ENCODE measurements around the gene LY6G6D. TPM values are rescaled to one million over a fixed set of nuclear protein-coding genes. Genes with fewer than 3 reads are reported as not detected.

LY6G6D gene
- total RNA-seq, 3 donors from 2014 or later (not counting 1 experiment from before 2014, with no cell fraction given): 0.94 TPM; not detected in 2

- no peak overlapping the region for H3K4me3 Mint-ChIP-seq
These were observed 46.2 kb downstream of the LY6G6D start for GRCh38 chr6:31761343-31761742.

GRCh38 chr6:31762356-31762755 is 47.2 kb downstream of the LY6G6D start, which contains the start of gene SAPCD1:
Gene SAPCD1, plus strand, starts transcription at chr6:31762656. Its CDS starts 399 bp downstream, at chr6:31763055.
- WGBS (ENCODE audit: insufficient coverage): 84% methylated on average over 4 of the region's 4 CpGs
- Histone ChIP-seq H3K27me3 (ENCODE audit: control insufficient read depth, insufficient read depth, low read length) (no peaks in the 10 kb centered on the region), H3K4me1 (ENCODE audit: control insufficient read depth, insufficient read depth, low read length) (no peaks in the 10 kb centered on the region), H3K9me3 (ENCODE audit: control insufficient read depth, insufficient read depth, low read length) (no peaks in the 10 kb centered on the region), H3K4me3 (ENCODE audit: low read length) (no peak within 1 kb of the TSS), H3K36me3 (ENCODE audit: control insufficient read depth, insufficient read depth, low read length) (peaks cover 3% of the 10 kb centered on the region), H3K27ac (ENCODE audit: low read length) (no peak within 1 kb of the TSS)
- intact Hi-C loops (cut with micrococcal nuclease): no loop called here
- Mint-ChIP-seq H3K4me3 (no peak within 1 kb of the TSS), H3K36me3 (no peaks in the 10 kb centered on the region), H3K4me1 (peaks cover 0 to 7% of the 10 kb centered on the region in 2 donors), H3K27ac (no peak within 1 kb of the TSS), H3K27me3 (ENCODE audit: low read depth in 2 of 2) (no peaks in the 10 kb centered on the region), H3K9me3 (no peaks in the 10 kb centered on the region)
- ATAC-seq (no peak), DNase-seq (no peak)
- no peak for TF ChIP-seq CTCF (IDR thresholded peaks at IDR 0.05)

More at GRCh38 chr6:31761343-31761742, 46.2 kb downstream of the LY6G6D start:
- Histone ChIP-seq H3K36me3 (ENCODE audit: control insufficient read depth, insufficient read depth, low read length) (peaks cover 3% of the 10 kb centered on the region), H3K27me3 (ENCODE audit: control insufficient read depth, insufficient read depth, low read length) (no peaks in the 10 kb centered on the region), H3K4me1 (ENCODE audit: control insufficient read depth, insufficient read depth, low read length) (no peaks in the 10 kb centered on the region), H3K27ac (ENCODE audit: low read length) (no peak overlapping the region), H3K4me3 (ENCODE audit: low read length) (no peak overlapping the region), H3K9me3 (ENCODE audit: control insufficient read depth, insufficient read depth, low read length) (no peaks in the 10 kb centered on the region)
- H3K36me3 Mint-ChIP-seq: no peaks in the 10 kb centered on the region
- DNase-seq (no peak), ATAC-seq (no peak)
- intact Hi-C loops (cut with micrococcal nuclease): no loop called here
- H3K4me1 Mint-ChIP-seq: peaks cover 0 to 5% of the 10 kb centered on the region in 2 donors
- 95% methylated on average over 8 of the region's 8 CpGs for WGBS (ENCODE audit: insufficient coverage)
- no peaks in the 10 kb centered on the region for H3K9me3 Mint-ChIP-seq
- H3K27ac Mint-ChIP-seq: no peak overlapping the region
- H3K27me3 Mint-ChIP-seq (ENCODE audit: low read depth in 2 of 2): no peaks in the 10 kb centered on the region
- TF ChIP-seq CTCF (IDR thresholded peaks at IDR 0.05): no peak

- H3K27ac Mint-ChIP-seq: no peak overlapping the region
- no peak for ATAC-seq
These were observed 47.9 kb downstream of the LY6G6D start for GRCh38 chr6:31762878-31763618.

More at GRCh38 chr6:31762878-31763618, 47.9 kb downstream of the LY6G6D start:
- 91% methylated on average over 8 of the region's 8 CpGs for WGBS (ENCODE audit: insufficient coverage)
- Mint-ChIP-seq H3K9me3 (no peaks in the 10 kb centered on the region), H3K4me3 (no peak overlapping the region), H3K4me1 (peaks cover 0 to 10% of the 10 kb centered on the region in 2 donors), H3K27me3 (ENCODE audit: low read depth in 2 of 2) (no peaks in the 10 kb centered on the region), H3K36me3 (no peaks in the 10 kb centered on the region)
- Histone ChIP-seq H3K4me1 (ENCODE audit: control insufficient read depth, insufficient read depth, low read length) (no peaks in the 10 kb centered on the region), H3K27me3 (ENCODE audit: control insufficient read depth, insufficient read depth, low read length) (no peaks in the 10 kb centered on the region), H3K4me3 (ENCODE audit: low read length) (no peak overlapping the region), H3K9me3 (ENCODE audit: control insufficient read depth, insufficient read depth, low read length) (no peaks in the 10 kb centered on the region), H3K27ac (ENCODE audit: low read length) (no peak overlapping the region), H3K36me3 (ENCODE audit: control insufficient read depth, insufficient read depth, low read length) (peaks cover 3% of the 10 kb centered on the region)
- TF ChIP-seq CTCF (IDR thresholded peaks at IDR 0.05): no peak
- DNase-seq: no peak
- intact Hi-C loops (cut with micrococcal nuclease): no loop called here
